Measurements from ENCODE around the gene KRT34. TPM values are rescaled to one million over a fixed set of nuclear protein-coding genes. Genes with fewer than 3 reads are reported as not detected.
"Not testable (repeated sequence)": the region's sequence is repeated elsewhere in the genome, so short reads cannot be mapped to it uniquely, and the experiment has no call there.

KRT34 gene
- total RNA-seq, 1 donor from 2014 or later = not detected

DNA sequence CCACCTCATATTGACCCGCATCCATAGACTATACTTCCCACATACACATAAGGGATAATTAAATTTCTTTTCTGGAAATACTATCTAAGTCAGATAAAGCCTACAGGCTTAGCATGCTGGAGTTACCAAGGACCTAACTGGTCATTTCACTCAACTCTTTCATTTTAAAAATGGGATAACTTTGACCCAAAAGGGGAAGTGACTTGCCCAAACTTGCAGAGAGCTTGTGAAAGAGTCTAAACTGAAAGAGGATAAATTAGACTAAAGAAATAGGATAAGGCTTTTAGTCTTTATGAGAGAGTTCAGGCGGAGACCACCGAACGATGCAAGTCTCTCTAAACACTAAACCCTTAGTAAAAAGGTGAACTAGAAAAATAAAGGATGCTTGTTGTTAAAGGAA lies 27.6 kb downstream of the KRT34 start:
- no peaks in the 10 kb centered on the region for H3K9me3 ChIP-seq
- intact Hi-C loops (cut with DNase I) = no loop called here
- no peaks in the 10 kb centered on the region for H3K4me1 ChIP-seq
- TF ChIP-seq, protein P1, sequence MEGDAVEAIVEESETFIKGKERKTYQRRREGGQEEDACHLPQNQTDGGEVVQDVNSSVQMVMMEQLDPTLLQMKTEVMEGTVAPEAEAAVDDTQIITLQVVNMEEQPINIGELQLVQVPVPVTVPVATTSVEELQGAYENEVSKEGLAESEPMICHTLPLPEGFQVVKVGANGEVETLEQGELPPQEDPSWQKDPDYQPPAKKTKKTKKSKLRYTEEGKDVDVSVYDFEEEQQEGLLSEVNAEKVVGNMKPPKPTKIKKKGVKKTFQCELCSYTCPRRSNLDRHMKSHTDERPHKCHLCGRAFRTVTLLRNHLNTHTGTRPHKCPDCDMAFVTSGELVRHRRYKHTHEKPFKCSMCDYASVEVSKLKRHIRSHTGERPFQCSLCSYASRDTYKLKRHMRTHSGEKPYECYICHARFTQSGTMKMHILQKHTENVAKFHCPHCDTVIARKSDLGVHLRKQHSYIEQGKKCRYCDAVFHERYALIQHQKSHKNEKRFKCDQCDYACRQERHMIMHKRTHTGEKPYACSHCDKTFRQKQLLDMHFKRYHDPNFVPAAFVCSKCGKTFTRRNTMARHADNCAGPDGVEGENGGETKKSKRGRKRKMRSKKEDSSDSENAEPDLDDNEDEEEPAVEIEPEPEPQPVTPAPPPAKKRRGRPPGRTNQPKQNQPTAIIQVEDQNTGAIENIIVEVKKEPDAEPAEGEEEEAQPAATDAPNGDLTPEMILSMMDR (IDR thresholded peaks at IDR 0.05) = no peak
- no peaks in the 10 kb centered on the region for H3K36me3 ChIP-seq
- H3K27me3 ChIP-seq = no peaks in the 10 kb centered on the region
- ATAC-seq = no peak
- no peak overlapping the region for H3K27ac ChIP-seq
- no peak for DNase-seq
- H3K4me3 ChIP-seq = no peak overlapping the region

DNA sequence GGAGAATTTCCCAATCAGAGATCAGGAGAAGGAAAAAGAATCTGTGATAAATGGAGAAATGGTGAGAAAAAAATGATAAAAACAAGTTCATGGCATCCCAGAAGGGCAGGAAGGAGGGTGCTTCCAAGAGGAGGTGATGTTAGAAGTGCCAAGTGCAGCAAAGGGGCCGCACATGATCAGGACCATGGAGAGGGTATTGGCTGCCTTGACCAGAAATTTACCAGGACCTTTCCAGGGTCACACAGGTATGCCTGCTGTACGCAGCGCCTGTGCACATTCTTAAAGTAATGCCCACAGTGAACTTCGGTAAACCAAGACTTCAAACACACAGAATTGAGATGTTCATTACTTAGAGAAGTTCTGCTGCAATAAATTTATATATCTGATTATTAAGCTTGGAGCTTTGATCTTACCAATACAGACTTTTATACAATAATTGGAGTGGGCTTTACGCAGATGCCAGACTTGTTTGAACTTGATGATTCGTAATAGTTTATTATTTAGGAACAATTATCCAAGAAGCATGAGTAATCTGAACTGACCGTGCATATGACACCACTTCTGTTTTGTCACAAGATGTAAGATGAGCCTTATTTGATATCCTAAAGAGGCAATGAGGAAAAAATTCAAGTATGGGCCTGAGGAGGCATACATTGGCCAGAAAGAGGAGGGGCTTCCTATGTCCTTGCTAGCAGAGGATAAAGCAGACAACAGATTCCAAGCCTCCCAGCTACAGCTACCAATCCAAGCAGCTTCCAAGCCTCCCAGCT lies 29.3 kb downstream of the KRT34 start:
- no peaks in the 10 kb centered on the region for H3K27me3 ChIP-seq
- H3K4me1 ChIP-seq = no peaks in the 10 kb centered on the region
- intact Hi-C loops (cut with DNase I) = no loop called here
- no peaks in the 10 kb centered on the region for H3K36me3 ChIP-seq
- H3K27ac ChIP-seq = no peak overlapping the region
- no peak overlapping the region for H3K4me3 ChIP-seq
- H3K9me3 ChIP-seq = no peaks in the 10 kb centered on the region
- ATAC-seq (no peak), DNase-seq (no peak)
- TF ChIP-seq, protein P1 (IDR thresholded peaks at IDR 0.05) = no peak

DNA sequence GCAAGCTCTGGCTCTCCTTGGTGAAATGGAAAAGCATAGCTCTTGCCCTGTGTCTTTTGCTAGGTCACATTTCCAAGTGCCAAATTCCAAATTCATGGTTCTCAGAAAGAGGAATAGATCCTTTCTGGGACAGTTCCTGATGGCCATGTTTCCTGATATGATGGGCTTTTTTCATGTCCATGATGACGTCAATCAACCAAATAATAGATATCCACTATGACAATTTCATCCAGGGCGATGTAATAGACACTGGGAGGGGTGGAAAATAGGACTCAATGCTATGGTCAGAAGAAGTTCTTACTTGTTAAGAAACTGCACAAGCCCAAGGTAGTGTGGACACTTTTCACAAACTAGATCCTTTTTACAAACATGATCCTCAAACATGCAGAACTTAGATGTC lies 30.9 kb downstream of the KRT34 start:
- H3K36me3 ChIP-seq = no peaks in the 10 kb centered on the region
- H3K4me3 ChIP-seq = no peak overlapping the region
- no peaks in the 10 kb centered on the region for H3K27me3 ChIP-seq
- H3K9me3 ChIP-seq = no peaks in the 10 kb centered on the region
- TF ChIP-seq, protein P1 (IDR thresholded peaks at IDR 0.05) = no peak
- H3K4me1 ChIP-seq = no peaks in the 10 kb centered on the region
- intact Hi-C loops (cut with DNase I) = no loop called here
- DNase-seq (no peak), ATAC-seq (no peak)
- H3K27ac ChIP-seq = no peak overlapping the region

DNA sequence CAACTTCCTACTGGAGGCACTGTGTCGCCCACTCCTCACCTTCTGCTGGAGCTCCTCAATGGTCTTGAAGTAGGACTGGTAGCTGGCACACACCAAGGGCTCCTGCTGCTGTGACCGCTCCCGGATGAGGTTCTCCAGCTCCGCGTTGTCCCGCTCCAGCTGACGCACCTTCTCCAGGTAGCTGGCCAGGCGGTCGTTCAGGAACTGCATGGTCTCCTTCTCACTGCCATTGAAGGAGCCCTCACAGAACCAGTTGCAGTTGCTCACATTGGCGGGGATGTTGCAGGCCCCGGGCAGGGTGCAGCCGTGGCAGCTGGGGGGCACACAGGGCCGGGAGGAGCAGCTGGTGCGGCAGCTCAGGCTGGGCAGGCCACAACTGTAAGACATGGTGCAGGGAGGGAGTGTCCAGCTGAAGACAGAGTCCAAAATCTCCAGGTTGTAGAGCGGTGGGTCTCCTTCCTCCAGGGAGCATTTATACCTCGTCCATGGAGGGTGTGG lies 31.7 kb downstream of the KRT34 start, which contains the start of gene KRT33A:
TSS of gene KRT33A (minus strand) at position 448 of the 498 bp plus-strand sequence. CDS start at position 387, 61 bp downstream.
- H3K9me3 ChIP-seq; H3K27me3 ChIP-seq; intact Hi-C loops (cut with DNase I); ATAC-seq; H3K36me3 ChIP-seq; DNase-seq; H3K4me3 ChIP-seq; H3K4me1 ChIP-seq; H3K27ac ChIP-seq: not testable (repeated sequence)

DNA sequence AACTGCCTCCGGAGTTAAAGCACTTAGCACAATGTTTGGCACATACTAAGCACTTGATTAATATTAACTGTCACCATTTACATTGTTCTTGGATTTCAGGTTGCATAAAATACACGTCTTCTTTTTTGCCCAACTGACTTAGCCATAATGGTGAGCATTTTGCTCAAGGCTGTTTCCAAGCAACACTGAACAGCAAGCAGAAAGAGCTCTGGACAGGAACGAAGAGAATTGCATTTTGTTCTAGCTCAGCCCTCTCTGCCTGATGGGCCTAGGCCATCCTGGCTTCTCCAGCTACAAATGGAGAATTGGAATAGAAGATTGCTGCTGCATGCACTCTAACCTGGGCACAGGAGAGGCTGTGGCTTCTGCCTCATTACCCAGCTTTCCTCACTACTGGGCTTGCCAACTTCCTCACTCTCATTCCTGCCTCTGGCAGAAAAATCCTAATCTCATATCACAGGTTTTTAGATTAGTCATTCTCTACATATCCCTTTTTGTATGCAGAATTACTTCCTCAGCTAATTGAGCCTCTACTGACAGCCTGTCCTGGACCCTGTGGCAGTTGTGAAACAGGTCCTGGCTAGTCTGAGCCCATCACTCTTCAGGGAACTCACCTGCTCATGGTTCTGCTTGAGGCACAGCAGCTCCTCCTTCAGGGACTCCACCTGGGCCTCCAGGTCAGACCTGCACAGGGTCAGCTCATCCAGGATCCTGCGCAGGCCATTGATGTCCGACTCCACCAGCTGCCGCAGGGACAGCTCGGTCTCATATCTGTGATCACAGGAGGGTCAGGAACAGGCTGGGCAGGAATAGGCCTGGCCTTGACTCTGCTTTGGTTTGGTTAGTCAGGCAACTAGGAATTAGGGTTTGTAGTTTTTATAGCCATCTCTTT lies 34.0 kb downstream of the KRT34 start:
- DNase-seq = no peak

DNA sequence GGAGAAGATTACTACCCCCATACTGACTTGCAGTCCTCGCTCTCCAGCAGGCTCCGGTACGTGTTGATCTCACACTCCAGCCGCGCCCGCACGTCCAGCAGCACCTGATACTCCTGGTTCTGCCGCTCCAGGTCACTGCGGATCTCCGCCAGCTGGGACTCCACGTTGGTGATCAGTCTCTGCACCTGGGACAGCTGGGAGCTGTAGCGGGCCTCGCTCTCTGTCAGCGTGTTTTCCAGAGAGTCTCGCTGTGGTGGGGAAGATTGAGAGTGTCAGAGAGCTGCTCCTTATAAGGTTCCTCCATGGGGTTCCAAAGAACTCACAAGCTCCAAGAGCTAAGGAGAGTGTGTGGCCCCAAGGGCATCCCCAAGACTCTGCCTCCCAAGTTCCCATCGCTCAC lies 35.7 kb downstream of the KRT34 start:
- intact Hi-C loops (cut with DNase I); H3K27ac ChIP-seq; H3K4me3 ChIP-seq; ATAC-seq; H3K4me1 ChIP-seq; H3K9me3 ChIP-seq; H3K27me3 ChIP-seq; DNase-seq; H3K36me3 ChIP-seq: not testable (repeated sequence)

More for the DNA sequence above, 34.0 kb downstream of the KRT34 start:
- no peak overlapping the region for H3K27ac ChIP-seq
- no peak overlapping the region for H3K4me3 ChIP-seq
- ATAC-seq = no peak
- H3K4me1 ChIP-seq = no peaks in the 10 kb centered on the region
- intact Hi-C loops (cut with DNase I) = no loop called here
- no peaks in the 10 kb centered on the region for H3K9me3 ChIP-seq
- TF ChIP-seq, protein P1 (IDR thresholded peaks at IDR 0.05) = no peak
- no peaks in the 10 kb centered on the region for H3K36me3 ChIP-seq
- no peaks in the 10 kb centered on the region for H3K27me3 ChIP-seq

All from upper lobe of right lung (tissue), 1 donor.